ENCODE results near the gene CALR3. TPM values are rescaled to one million over a fixed set of nuclear protein-coding genes. Genes with fewer than 3 reads are reported as not detected.
"Not testable (repeated sequence)": the region's sequence is repeated elsewhere in the genome, so short reads cannot be mapped to it uniquely, and the experiment has no call there.

CALR3 gene
- total RNA-seq, 4 donors from 2014 or later: not detected

GRCh38 chr19:16467581-16467980 is 28.4 kb downstream of the CALR3 start:
- TF ChIP-seq EP300 (IDR thresholded peaks at IDR 0.05) (no peak), POLR2A (IDR thresholded peaks at IDR 0.05) (no peak)
- TF ChIP-seq, protein P1, sequence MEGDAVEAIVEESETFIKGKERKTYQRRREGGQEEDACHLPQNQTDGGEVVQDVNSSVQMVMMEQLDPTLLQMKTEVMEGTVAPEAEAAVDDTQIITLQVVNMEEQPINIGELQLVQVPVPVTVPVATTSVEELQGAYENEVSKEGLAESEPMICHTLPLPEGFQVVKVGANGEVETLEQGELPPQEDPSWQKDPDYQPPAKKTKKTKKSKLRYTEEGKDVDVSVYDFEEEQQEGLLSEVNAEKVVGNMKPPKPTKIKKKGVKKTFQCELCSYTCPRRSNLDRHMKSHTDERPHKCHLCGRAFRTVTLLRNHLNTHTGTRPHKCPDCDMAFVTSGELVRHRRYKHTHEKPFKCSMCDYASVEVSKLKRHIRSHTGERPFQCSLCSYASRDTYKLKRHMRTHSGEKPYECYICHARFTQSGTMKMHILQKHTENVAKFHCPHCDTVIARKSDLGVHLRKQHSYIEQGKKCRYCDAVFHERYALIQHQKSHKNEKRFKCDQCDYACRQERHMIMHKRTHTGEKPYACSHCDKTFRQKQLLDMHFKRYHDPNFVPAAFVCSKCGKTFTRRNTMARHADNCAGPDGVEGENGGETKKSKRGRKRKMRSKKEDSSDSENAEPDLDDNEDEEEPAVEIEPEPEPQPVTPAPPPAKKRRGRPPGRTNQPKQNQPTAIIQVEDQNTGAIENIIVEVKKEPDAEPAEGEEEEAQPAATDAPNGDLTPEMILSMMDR (IDR thresholded peaks at IDR 0.05): no peak
- no peaks in the 10 kb centered on the region for H3K9me3 ChIP-seq
- no peak overlapping the region for H3K4me3 ChIP-seq
- WGBS, 2 donors: 69 to 72% methylated on average over 6 of the region's 6 CpGs
- peaks cover 0 to 68% (median 21%) of the 10 kb centered on the region in 4 donors for H3K4me1 ChIP-seq
- peak overlapping the region in 1 of 4 donors; percentile 33 for H3K27ac ChIP-seq
- no peak for DNase-seq (ENCODE audit: low spot score in 2 of 2)
- H3K36me3 ChIP-seq: no peaks in the 10 kb centered on the region
- no peaks in the 10 kb centered on the region for H3K27me3 ChIP-seq

DNA sequence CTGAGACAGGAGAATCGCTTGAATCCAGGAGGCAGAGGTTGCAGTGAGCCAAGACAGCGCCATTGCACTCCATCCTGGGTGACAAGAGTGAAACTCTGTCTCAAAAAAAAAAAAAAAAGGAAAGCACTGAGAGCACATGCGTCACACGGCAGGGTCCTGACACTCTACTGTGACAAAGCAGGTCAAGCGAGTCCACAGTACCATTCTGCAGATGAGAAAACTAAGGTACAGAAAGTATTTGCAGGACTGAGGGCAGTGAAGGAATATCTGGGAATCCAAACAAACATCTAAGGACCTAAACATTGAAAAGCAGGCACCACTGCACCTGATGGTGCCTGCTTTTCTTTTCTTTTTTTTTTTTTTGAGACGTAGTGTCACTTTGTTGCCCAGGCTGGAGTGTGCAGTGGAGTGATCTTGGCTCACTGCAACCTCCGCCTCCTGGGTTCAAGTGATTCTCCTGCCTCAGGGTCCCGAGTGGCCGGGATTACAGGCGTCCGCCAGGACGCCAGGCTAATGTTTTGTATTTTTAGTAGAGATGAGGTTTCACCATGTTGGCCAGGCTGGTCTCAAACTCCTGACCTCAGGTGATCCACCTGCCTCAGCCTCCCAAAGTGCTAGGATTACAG is 29.1 kb downstream of the CALR3 start:
- peaks cover 0 to 71% (median 18%) of the 10 kb centered on the region in 4 donors for H3K4me1 ChIP-seq

DNA sequence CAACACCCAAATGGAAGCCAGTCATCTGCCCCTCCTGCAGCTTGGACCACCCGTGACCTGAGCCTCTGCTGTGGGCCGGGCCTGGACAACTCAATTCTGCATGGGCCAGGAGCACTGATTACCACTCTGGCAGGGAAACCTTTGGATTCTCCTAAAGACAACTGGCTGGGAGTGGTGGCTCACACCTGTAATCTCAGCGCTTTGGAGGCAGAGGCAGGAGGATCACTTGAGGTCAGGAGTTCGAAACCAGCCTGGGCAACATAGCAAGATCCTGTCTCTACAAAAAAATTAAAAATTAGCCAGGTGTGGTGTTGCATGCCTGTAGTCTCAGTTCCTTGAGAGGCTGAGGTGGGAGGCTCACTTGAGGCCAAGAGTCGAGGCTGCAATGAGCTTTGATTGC is 30.7 kb downstream of the CALR3 start:
- peaks cover 0 to 69% (median 14%) of the 10 kb centered on the region in 4 donors for H3K4me1 ChIP-seq
- H3K36me3 ChIP-seq: no peaks in the 10 kb centered on the region
- H3K9me3 ChIP-seq: no peaks in the 10 kb centered on the region
- 94 to 98% methylated on average over 5 of the region's 5 CpGs for WGBS, 2 donors
- no peaks in the 10 kb centered on the region for H3K27me3 ChIP-seq
- no peak overlapping the region for H3K4me3 ChIP-seq
- TF ChIP-seq, protein P1 (IDR thresholded peaks at IDR 0.05): no peak
- TF ChIP-seq POLR2A (IDR thresholded peaks at IDR 0.05): no peak
- no peak for TF ChIP-seq EP300 (IDR thresholded peaks at IDR 0.05)
- no peak overlapping the region for H3K27ac ChIP-seq
- no peak for DNase-seq (ENCODE audit: low spot score in 2 of 2)

More for the DNA sequence above, 29.1 kb downstream of the CALR3 start:
- H3K27ac ChIP-seq; H3K27me3 ChIP-seq; H3K36me3 ChIP-seq; H3K4me3 ChIP-seq; H3K9me3 ChIP-seq; DNase-seq (ENCODE audit: low spot score in 2 of 2): not testable (repeated sequence)
- 77 to 81% methylated on average over 12 of the region's 12 CpGs for WGBS, 2 donors

GRCh38 chr19:16463991-16464575 is 31.9 kb downstream of the CALR3 start:
- no peak overlapping the region for H3K27ac ChIP-seq
- 68 to 74% methylated on average over 12 of the region's 12 CpGs for WGBS, 2 donors

DNA sequence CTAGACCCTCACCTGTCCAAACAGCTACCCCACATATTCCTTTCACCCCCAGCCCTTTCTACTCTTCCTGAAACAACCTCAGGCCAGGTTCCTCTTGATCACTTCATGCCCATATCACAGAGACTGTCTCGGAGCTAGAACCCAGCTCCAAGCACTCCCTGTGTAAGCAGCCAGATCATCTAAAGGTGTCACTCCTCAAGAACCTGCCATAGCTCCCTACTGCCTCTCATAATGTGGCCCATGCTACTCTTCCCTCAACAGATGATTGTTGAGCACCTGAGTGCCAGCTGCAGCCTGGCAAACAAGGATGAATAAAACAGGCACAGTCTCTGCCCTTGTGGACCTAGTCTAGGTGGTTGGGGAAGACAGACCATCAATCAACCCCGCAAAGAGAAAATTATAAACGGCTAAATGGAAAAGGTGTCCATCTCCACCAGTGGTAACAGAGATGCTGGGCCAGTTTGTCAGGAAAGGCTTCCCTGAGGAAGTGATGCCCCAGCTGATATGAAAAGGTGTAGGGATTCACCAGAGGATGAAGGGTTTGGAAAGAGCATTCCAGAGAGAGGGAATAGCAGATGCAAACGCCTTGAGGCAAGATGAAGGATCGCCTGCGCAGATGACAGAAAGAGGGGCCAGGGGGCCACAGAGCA is 32.5 kb downstream of the CALR3 start:
- TF ChIP-seq, protein P1 (IDR thresholded peaks at IDR 0.05): no peak
- TF ChIP-seq EP300 (IDR thresholded peaks at IDR 0.05): no peak
- TF ChIP-seq POLR2A (IDR thresholded peaks at IDR 0.05): no peak
- H3K9me3 ChIP-seq: no peaks in the 10 kb centered on the region
- WGBS, 2 donors: 85 to 86% methylated on average over 6 of the region's 6 CpGs

More at GRCh38 chr19:16463991-16464575, 31.9 kb downstream of the CALR3 start:
- H3K36me3 ChIP-seq: no peaks in the 10 kb centered on the region
- H3K4me1 ChIP-seq: peaks cover 0 to 64% (median 5%) of the 10 kb centered on the region in 4 donors
- TF ChIP-seq POLR2A (IDR thresholded peaks at IDR 0.05) (no peak), EP300 (IDR thresholded peaks at IDR 0.05) (no peak)
- TF ChIP-seq, protein P1 (IDR thresholded peaks at IDR 0.05): no peak
- H3K4me3 ChIP-seq: no peak overlapping the region
- H3K9me3 ChIP-seq: no peaks in the 10 kb centered on the region
- no peaks in the 10 kb centered on the region for H3K27me3 ChIP-seq
- no peak for DNase-seq (ENCODE audit: low spot score in 2 of 2)

More for the DNA sequence above, 32.5 kb downstream of the CALR3 start:
- Histone ChIP-seq H3K36me3 (no peaks in the 10 kb centered on the region), H3K4me3 (no peak overlapping the region), H3K27ac (no peak overlapping the region), H3K4me1 (peaks cover 0 to 65% (median 6%) of the 10 kb centered on the region in 4 donors), H3K27me3 (no peaks in the 10 kb centered on the region)
- DNase-seq (ENCODE audit: low spot score in 2 of 2): no peak
